A673 (cell line): ENCODE results near the gene AP2B1. TPM values are rescaled to one million over a fixed set of nuclear protein-coding genes. Genes with fewer than 3 reads are reported as not detected.
"Not testable (repeated sequence)": the region's sequence is repeated elsewhere in the genome, so short reads cannot be mapped to it uniquely, and the experiment has no call there.

Experiments
- BruUV-seq: library from RNA; stranded (reverse); fragments of 400-500 nt; replicated peaks from 2 replicates; lab custom pipeline; 2021; lab: Mats Ljungman, UMichigan
- CTCF ChIA-PET: fragments of 300-600 bp; sonication (Branson Sonifier 250); formaldehyde crosslinking; loops from one replicate; lab custom pipeline; 2022; ENCODE audit warnings: antibody characterized with exemption; lab: Charles Lee
- POLR2A ChIA-PET: fragments of 300-600 bp; sonication (Branson Sonifier 250); formaldehyde crosslinking; loops from one replicate; lab custom pipeline; 2022; ENCODE audit warnings: antibody characterized with exemption; ENCODE audit not compliant: low non-redundant PET; lab: Charles Lee
- DNase-seq: peaks from one replicate; pipeline ENCODE4 v3.0.0-alpha.2; 2015; ENCODE audit warnings: low spot score
- H3K27ac ChIP-seq: fragments of 200-600 bp; sonication (generic); 2 replicates; pipeline ENCODE4 v1.5.1; 2016; ENCODE audit warnings: mixed run types, low read depth, mild to moderate bottlenecking, mixed read lengths, antibody characterized with exemption, low read length; ENCODE audit not compliant: poor library complexity, severe bottlenecking
- H3K27me3 ChIP-seq: fragments of 200-600 bp; sonication (generic); replicated peaks from 2 replicates; pipeline ENCODE4 v1.6.1; 2017; ENCODE audit warnings: mixed run types, low read depth, mild to moderate bottlenecking, mixed read lengths, antibody characterized with exemption, low read length; ENCODE audit not compliant: insufficient read depth, poor library complexity
- H3K36me3 ChIP-seq: fragments of 200-600 bp; sonication (generic); 2 replicates; pipeline ENCODE4 v1.6.1; 2016; ENCODE audit warnings: mixed run types, mild to moderate bottlenecking, mixed read lengths, antibody characterized with exemption, low read length; ENCODE audit not compliant: insufficient read depth, poor library complexity, severe bottlenecking
- H3K4me1 ChIP-seq: fragments of 200-600 bp; sonication (generic); 2 replicates; pipeline ENCODE4 v1.6.1; 2017; ENCODE audit warnings: mixed run types, mild to moderate bottlenecking, mixed read lengths, antibody characterized with exemption, low read length; ENCODE audit not compliant: insufficient read depth, poor library complexity, severe bottlenecking
- H3K4me3 ChIP-seq: fragments of 200-600 bp; sonication (generic); 2 replicates; pipeline ENCODE4 v1.5.1; 2016; ENCODE audit warnings: low read depth, mixed run types, mild to moderate bottlenecking, mixed read lengths, low read length; ENCODE audit not compliant: poor library complexity, severe bottlenecking
- H3K9me3 ChIP-seq: fragments of 200-600 bp; sonication (generic); 2 replicates; pipeline ENCODE4 v1.6.1; 2016; ENCODE audit warnings: mixed run types, low read depth, mild to moderate bottlenecking, mixed read lengths, antibody characterized with exemption, low read length; ENCODE audit not compliant: poor library complexity, severe bottlenecking
- EZH2 ChIP-seq: fragments of 200-600 bp; sonication (generic); IDR thresholded peaks from 2 replicates; pipeline ENCODE4 v1.6.1; 2017; ENCODE audit warnings: borderline replicate concordance, low read depth, mild to moderate bottlenecking, mixed read lengths, antibody characterized with exemption, low read length; ENCODE audit not compliant: poor library complexity, severe bottlenecking
- intact Hi-C: fragments of 100-400 bp; cut with micrococcal nuclease; formaldehyde crosslinking; loops from one replicate; pipeline ENCODE4 v1.10.0; 2022; ENCODE audit not compliant: unreplicated experiment
- total RNA-seq: library from RNA; stranded (reverse); gene quantifications from 2 replicates; pipeline ENCODE4 v1.2.3, GENCODE V29; 2021
- TF ChIP-seq, protein P1 (sequence below): fragments of 300-800, 200-600 bp; sonication (generic); conservative IDR thresholded peaks from 2 replicates; pipeline ENCODE4 v1.5.1; 2017; ENCODE audit warnings: low read depth, mild to moderate bottlenecking, antibody characterized with exemption, low read length, moderate library complexity, mixed read lengths

Gene AP2B1
- total RNA-seq, 1 experiment from 2014 or later, result 124 TPM

DNA sequence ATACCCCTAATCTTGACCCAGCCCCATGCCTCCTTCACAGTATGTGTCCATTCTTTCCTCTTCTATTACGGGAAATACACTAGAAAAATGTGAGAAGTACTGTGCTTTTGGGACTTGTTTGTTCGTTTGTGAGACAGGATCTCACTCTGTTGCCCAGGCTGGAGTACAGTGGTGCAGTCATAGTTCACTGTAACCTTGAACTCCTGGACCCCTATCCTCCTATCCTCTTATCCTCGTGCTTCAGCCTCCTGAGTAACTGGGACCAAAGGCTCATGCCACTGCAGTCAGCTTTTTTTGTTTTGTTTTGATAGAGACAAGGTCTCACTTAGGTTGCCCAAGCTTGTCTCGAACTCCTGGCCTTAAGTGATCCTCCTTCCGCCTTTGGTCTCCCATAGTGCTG lies 114.4 kb downstream of the AP2B1 start:
- TF ChIP-seq, protein P1, sequence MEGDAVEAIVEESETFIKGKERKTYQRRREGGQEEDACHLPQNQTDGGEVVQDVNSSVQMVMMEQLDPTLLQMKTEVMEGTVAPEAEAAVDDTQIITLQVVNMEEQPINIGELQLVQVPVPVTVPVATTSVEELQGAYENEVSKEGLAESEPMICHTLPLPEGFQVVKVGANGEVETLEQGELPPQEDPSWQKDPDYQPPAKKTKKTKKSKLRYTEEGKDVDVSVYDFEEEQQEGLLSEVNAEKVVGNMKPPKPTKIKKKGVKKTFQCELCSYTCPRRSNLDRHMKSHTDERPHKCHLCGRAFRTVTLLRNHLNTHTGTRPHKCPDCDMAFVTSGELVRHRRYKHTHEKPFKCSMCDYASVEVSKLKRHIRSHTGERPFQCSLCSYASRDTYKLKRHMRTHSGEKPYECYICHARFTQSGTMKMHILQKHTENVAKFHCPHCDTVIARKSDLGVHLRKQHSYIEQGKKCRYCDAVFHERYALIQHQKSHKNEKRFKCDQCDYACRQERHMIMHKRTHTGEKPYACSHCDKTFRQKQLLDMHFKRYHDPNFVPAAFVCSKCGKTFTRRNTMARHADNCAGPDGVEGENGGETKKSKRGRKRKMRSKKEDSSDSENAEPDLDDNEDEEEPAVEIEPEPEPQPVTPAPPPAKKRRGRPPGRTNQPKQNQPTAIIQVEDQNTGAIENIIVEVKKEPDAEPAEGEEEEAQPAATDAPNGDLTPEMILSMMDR, result no peak
- no peaks in the 10 kb centered on the region for H3K4me1 ChIP-seq
- no peak overlapping the region for H3K4me3 ChIP-seq
- ChIA-PET CTCF (no interaction called here), POLR2A (no interaction called here)
- BruUV-seq, result no TSS peak
- H3K36me3 ChIP-seq, result no peaks in the 10 kb centered on the region
- no peak overlapping the region for H3K27ac ChIP-seq
- DNase-seq, result no peak
- intact Hi-C loops, result no loop called here
- no peaks in the 10 kb centered on the region for H3K27me3 ChIP-seq
- no peaks in the 10 kb centered on the region for H3K9me3 ChIP-seq

DNA sequence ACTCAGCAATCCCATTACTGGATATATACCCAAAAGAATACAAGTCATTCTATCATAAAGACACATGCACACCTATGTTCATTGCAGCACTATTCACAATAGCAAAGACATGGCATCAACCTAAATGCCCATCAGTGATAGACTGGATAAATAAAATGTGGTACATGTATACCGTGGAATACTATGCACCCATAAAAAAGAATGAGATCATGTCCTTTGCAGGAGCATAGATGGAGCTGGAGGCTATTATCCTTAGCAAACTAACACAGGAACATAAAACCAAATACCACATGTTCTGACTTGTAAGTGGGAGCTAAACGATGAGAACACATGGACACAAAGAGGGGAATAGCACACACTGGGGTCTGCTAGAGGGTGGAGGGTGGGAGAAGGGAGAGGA lies 116.2 kb downstream of the AP2B1 start:
- H3K27ac ChIP-seq, H3K27me3 ChIP-seq, BruUV-seq, intact Hi-C loops, DNase-seq, H3K4me3 ChIP-seq, H3K4me1 ChIP-seq, CTCF ChIA-PET, H3K36me3 ChIP-seq, H3K9me3 ChIP-seq, POLR2A ChIA-PET: not testable (repeated sequence)

DNA sequence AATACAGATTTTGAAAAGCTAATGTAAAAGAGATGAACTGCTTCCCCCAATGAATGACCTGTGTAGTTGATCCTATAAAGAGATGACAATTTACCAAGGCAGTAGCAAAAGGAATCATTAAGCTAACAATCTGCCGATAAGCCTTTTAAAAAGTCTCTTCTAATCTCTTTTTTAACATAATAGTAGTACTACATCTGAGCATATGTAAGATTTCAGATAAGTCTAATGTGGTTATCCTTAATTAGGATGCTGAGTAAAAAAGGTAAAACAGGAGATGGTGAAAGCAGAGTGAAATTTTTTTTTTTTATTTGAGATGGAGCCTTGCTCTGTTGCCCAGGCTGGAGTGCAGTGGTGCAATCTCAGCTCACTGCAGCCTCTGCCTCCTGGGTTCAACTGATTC lies 118.1 kb downstream of the AP2B1 start:
- H3K36me3 ChIP-seq, result no peaks in the 10 kb centered on the region
- BruUV-seq, result no TSS peak
- POLR2A ChIA-PET, result no interaction called here

DNA sequence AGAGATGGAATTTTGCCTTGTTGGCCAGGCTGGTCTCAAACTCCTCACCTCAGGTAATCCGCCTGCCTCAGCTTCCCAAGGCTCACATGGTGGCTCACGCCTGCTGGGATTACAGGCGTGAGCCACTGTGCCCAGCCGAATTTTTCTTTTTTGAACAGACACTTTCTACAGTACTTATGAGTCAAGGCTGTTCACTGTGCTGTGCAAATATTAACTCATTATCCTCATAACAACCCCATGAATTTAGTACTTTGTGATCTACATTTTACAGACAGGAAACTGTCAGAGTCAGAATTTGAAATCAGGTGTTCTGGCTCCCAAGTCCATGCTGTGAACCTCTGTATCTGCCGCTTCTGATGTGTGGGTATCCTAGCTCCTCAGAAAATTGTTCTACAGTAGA lies 118.6 kb downstream of the AP2B1 start:
- ChIA-PET CTCF (no interaction called here), POLR2A (no interaction called here)
- Histone ChIP-seq H3K4me3 (no peak overlapping the region), H3K27me3 (no peaks in the 10 kb centered on the region), H3K4me1 (no peaks in the 10 kb centered on the region), H3K9me3 (no peaks in the 10 kb centered on the region), H3K36me3 (no peaks in the 10 kb centered on the region), H3K27ac (no peak overlapping the region)
- TF ChIP-seq, protein P1, result no peak
- TF ChIP-seq EZH2, result no peak
- intact Hi-C loops, result no loop called here
- DNase-seq, result no peak
- no TSS peak for BruUV-seq

More for the DNA sequence above, 118.1 kb downstream of the AP2B1 start:
- Histone ChIP-seq H3K27me3 (no peaks in the 10 kb centered on the region), H3K4me3 (no peak overlapping the region), H3K27ac (no peak overlapping the region), H3K4me1 (no peaks in the 10 kb centered on the region), H3K9me3 (no peaks in the 10 kb centered on the region)
- DNase-seq, result no peak
- TF ChIP-seq, protein P1, result no peak
- no peak for TF ChIP-seq EZH2
- intact Hi-C loops, result no loop called here
- CTCF ChIA-PET, result no interaction called here
